Measurements from ENCODE around the gene ATP1A4. TPM values are rescaled to one million over a fixed set of nuclear protein-coding genes. Genes with fewer than 3 reads are reported as not detected.

ATP1A4 gene
- total RNA-seq, 1 donor from 2014 or later = 0.38 TPM

DNA sequence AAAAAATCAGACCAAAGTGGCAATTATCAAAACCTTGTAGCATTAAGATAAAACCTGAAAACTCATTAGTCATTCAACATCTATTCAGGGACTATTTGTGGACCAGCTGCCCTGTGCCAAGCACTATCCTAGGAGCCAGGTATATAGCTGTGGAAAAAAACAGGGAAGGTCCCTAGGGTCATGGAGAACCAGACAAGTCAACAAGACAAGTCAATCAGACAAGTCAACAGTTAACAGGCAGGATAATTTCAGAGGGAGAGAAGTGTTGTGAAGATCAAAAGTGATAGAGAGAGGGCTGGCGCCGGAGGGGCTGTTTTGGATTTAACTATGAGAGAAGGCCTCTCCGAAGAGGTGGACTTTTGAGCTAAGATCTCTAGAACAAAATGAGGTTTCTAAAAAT, 3.3 kb upstream of the ATP1A4 start:
- TF ChIP-seq, protein P1, sequence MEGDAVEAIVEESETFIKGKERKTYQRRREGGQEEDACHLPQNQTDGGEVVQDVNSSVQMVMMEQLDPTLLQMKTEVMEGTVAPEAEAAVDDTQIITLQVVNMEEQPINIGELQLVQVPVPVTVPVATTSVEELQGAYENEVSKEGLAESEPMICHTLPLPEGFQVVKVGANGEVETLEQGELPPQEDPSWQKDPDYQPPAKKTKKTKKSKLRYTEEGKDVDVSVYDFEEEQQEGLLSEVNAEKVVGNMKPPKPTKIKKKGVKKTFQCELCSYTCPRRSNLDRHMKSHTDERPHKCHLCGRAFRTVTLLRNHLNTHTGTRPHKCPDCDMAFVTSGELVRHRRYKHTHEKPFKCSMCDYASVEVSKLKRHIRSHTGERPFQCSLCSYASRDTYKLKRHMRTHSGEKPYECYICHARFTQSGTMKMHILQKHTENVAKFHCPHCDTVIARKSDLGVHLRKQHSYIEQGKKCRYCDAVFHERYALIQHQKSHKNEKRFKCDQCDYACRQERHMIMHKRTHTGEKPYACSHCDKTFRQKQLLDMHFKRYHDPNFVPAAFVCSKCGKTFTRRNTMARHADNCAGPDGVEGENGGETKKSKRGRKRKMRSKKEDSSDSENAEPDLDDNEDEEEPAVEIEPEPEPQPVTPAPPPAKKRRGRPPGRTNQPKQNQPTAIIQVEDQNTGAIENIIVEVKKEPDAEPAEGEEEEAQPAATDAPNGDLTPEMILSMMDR (IDR thresholded peaks at IDR 0.05; ENCODE audit: unreplicated experiment) = no peak
- no peak overlapping the region for H3K4me3 Mint-ChIP-seq
- H3K27me3 Mint-ChIP-seq (ENCODE audit: low read depth) = no peaks in the 10 kb centered on the region
- H3K4me1 Mint-ChIP-seq = peaks cover 4% of the 10 kb centered on the region
- DNase-seq (ENCODE audit: low spot score in 2 of 2, unreplicated experiment in 2 of 2) = no peak
- peaks cover 4% of the 10 kb centered on the region for H3K9me3 Mint-ChIP-seq
- no peaks in the 10 kb centered on the region for H3K36me3 Mint-ChIP-seq
- H3K27ac Mint-ChIP-seq = no peak overlapping the region

DNA sequence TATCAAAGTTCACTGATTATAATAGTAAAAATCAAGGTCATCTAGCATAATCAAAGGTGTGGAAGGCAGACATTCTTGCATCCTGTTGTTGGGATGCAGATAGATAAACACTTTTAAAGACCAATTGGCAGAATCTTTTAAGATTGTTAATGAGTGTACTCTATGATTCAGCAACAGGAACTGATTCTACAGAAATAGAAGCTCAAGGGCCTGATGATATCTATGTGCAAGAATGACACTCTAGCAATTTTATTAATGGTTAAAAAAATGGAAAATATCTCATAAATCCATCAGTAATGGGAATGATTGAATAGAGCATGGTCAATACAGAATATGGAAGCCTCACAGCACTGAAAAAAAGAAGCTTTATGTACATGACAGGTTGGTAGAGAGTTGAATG, 2.2 kb upstream of the ATP1A4 start:
- no peak for DNase-seq (ENCODE audit: low spot score in 2 of 2, unreplicated experiment in 2 of 2)
- TF ChIP-seq, protein P1 (IDR thresholded peaks at IDR 0.05; ENCODE audit: unreplicated experiment) = no peak
- no peaks in the 10 kb centered on the region for H3K36me3 Mint-ChIP-seq
- peaks cover 4% of the 10 kb centered on the region for H3K9me3 Mint-ChIP-seq
- peaks cover 4% of the 10 kb centered on the region for H3K4me1 Mint-ChIP-seq
- no peaks in the 10 kb centered on the region for H3K27me3 Mint-ChIP-seq (ENCODE audit: low read depth)
- H3K4me3 Mint-ChIP-seq = no peak overlapping the region
- H3K27ac Mint-ChIP-seq = no peak overlapping the region

DNA sequence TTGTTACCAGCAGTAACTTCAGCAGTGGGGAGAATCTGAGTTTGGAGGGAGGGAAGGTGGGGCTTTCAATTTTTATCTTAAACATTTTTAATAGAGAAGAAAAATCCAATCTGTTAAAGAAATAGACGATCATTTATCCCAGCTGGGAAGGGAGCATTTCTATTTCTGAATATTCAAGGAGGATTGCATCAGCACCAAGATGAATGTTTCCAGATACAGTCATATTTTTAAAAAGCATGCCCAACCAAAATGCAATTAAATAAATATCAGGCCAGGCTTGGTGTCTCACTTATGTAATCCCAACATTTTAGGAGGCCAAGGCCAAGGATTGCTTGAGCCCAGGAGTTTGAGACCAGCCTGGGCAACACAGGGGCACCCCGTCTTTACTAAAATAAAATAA, 1.7 kb upstream of the ATP1A4 start:
- DNase-seq (ENCODE audit: low spot score in 2 of 2, unreplicated experiment in 2 of 2) = no peak
- Mint-ChIP-seq H3K27me3 (ENCODE audit: low read depth) (no peaks in the 10 kb centered on the region), H3K36me3 (no peaks in the 10 kb centered on the region), H3K4me3 (no peak overlapping the region), H3K9me3 (peaks cover 4% of the 10 kb centered on the region), H3K4me1 (peaks cover 4% of the 10 kb centered on the region), H3K27ac (no peak overlapping the region)
- TF ChIP-seq, protein P1 (IDR thresholded peaks at IDR 0.05; ENCODE audit: unreplicated experiment) = no peak

DNA sequence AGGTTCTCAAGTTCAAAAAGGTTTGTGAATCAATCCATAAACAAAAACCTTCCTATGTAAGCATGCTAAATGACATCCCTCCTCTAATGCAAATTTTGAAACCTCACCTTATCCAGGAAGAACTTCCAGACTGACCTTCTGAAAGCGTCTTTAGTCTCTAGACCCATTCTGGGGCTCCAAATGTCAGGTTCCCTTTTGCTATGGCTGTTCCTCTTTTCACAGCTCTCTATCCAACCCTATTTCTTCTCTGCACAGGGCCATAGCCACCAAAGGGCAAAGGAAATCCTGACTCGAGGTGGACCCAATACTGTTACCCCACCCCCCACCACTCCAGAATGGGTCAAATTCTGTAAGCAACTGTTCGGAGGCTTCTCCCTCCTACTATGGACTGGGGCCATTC, 3.4 kb downstream of the ATP1A4 start:
- no peaks in the 10 kb centered on the region for H3K9me3 Mint-ChIP-seq
- TF ChIP-seq, protein P1 (IDR thresholded peaks at IDR 0.05; ENCODE audit: unreplicated experiment) = no peak
- H3K4me1 Mint-ChIP-seq = no peaks in the 10 kb centered on the region

DNA sequence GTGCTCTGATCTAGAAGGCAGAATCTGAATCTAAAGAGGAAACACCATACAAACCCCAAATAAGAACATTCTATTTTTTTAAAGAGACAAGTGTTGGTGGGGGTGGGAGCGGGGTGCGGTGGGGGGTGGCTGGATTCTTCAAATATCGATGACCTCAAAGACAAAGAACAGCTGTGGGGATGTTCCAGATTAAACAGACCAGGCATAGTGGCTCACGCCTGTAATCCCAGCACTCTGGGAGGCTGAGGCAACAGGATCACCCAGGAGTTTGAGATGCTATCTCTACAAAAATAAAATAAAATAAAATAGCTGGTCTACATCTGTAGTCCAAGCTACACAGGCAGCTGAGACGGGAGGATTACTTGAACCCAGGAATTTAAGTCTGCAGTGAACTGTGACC, 5.0 kb downstream of the ATP1A4 start:
- TF ChIP-seq, protein P1 (IDR thresholded peaks at IDR 0.05; ENCODE audit: unreplicated experiment) = no peak
- H3K4me3 Mint-ChIP-seq = no peak overlapping the region
- H3K27me3 Mint-ChIP-seq (ENCODE audit: low read depth) = no peaks in the 10 kb centered on the region
- H3K4me1 Mint-ChIP-seq = no peaks in the 10 kb centered on the region
- H3K27ac Mint-ChIP-seq = no peak overlapping the region
- no peaks in the 10 kb centered on the region for H3K9me3 Mint-ChIP-seq
- no peak for DNase-seq (ENCODE audit: low spot score in 2 of 2, unreplicated experiment in 2 of 2)
- no peaks in the 10 kb centered on the region for H3K36me3 Mint-ChIP-seq

More for the DNA sequence above, 3.4 kb downstream of the ATP1A4 start:
- no peak overlapping the region for H3K27ac Mint-ChIP-seq
- H3K36me3 Mint-ChIP-seq = no peaks in the 10 kb centered on the region
- no peaks in the 10 kb centered on the region for H3K27me3 Mint-ChIP-seq (ENCODE audit: low read depth)
- H3K4me3 Mint-ChIP-seq = no peak overlapping the region
- no peak for DNase-seq (ENCODE audit: low spot score in 2 of 2, unreplicated experiment in 2 of 2)

DNA sequence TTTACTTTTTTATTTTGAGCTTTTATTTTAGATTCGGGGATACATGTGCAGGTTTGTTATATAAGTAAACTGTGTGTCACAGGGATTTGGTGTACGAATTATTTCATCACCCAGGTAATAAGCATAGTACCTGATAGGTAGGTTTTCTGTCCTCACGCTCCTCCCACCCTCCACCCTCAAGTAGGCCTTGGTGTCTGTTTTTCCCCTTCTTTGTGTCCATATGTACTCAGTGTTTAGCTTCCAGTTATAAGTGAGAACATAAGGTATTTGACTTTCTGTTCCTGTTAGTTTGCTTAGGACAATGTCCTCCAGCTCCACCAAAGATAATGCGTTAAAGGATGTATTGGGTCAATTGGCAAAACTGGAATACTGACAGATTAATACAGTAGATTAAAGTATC, 5.8 kb downstream of the ATP1A4 start:
- H3K36me3 Mint-ChIP-seq = no peaks in the 10 kb centered on the region
- H3K27me3 Mint-ChIP-seq (ENCODE audit: low read depth) = no peaks in the 10 kb centered on the region
- no peaks in the 10 kb centered on the region for H3K4me1 Mint-ChIP-seq
- TF ChIP-seq, protein P1 (IDR thresholded peaks at IDR 0.05; ENCODE audit: unreplicated experiment) = no peak
- no peaks in the 10 kb centered on the region for H3K9me3 Mint-ChIP-seq
- H3K4me3 Mint-ChIP-seq = no peak overlapping the region
- H3K27ac Mint-ChIP-seq = no peak overlapping the region
- DNase-seq (ENCODE audit: low spot score in 2 of 2, unreplicated experiment in 2 of 2) = no peak

Data from mesothelial cell of epicardium (in vitro differentiated cells).